Suprapubic skin (tissue), 3 donors: ENCODE results near the gene LTF.

Source experiments
- POLR2A ChIP-seq, 2 donors: fragments of 450-650 bp; IDR thresholded peaks; one replicate each; pipeline ENCODE4 v1.6.1; 2017; ENCODE audit warnings: antibody characterized with exemption in 2 of 2, mild to moderate bottlenecking in 2 of 2, moderate library complexity in 2 of 2
- TF ChIP-seq, protein P1 (sequence below), 2 donors: fragments of 200-600 bp in 1 of 2; fragments of 450-650 bp in 1 of 2; sonication (generic) in 1 of 2; IDR thresholded peaks; one replicate each; pipeline ENCODE4 v1.5.1; 2016 to 2019; ENCODE audit warnings: antibody characterized with exemption in 2 of 2, mild to moderate bottlenecking in 1 of 2, moderate library complexity in 1 of 2

DNA sequence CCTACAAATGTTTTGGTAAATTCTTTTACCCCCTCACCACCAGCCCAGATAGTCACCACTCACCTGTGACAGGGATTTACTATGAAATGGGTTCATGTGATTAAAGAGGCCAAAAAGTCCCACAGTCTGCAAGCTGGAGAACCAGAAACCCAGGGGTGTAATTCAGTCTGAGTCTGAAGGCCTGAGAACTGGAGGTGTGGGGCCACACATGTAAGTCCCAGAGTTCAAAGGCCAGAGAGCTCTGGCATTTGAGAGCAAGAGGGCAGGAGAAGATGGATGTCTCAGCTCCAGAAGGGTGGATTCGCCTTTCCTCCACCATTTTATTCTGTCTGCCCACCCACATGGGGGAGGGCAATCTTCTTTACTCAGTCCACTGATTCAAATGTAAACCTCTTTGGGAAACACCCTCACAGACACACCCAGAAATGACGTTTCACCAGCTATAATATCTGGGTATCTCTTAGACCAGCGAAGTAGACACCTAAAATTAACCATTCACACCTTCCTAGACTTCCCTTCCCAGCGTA is 45.0 kb upstream of the LTF start:
- TF ChIP-seq, protein P1, sequence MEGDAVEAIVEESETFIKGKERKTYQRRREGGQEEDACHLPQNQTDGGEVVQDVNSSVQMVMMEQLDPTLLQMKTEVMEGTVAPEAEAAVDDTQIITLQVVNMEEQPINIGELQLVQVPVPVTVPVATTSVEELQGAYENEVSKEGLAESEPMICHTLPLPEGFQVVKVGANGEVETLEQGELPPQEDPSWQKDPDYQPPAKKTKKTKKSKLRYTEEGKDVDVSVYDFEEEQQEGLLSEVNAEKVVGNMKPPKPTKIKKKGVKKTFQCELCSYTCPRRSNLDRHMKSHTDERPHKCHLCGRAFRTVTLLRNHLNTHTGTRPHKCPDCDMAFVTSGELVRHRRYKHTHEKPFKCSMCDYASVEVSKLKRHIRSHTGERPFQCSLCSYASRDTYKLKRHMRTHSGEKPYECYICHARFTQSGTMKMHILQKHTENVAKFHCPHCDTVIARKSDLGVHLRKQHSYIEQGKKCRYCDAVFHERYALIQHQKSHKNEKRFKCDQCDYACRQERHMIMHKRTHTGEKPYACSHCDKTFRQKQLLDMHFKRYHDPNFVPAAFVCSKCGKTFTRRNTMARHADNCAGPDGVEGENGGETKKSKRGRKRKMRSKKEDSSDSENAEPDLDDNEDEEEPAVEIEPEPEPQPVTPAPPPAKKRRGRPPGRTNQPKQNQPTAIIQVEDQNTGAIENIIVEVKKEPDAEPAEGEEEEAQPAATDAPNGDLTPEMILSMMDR (IDR thresholded peaks at IDR 0.05): no peak
- no peak for TF ChIP-seq POLR2A (IDR thresholded peaks at IDR 0.05)
